Neural progenitor cell (in vitro differentiated cells): Measurements from ENCODE around the gene MTTP. TPM values are rescaled to one million over a fixed set of nuclear protein-coding genes. Genes with fewer than 3 reads are reported as not detected.
"Not testable (repeated sequence)": the region's sequence is repeated elsewhere in the genome, so short reads cannot be mapped to it uniquely, and the experiment has no call there.

Experiments
- DNase-seq: peaks from one replicate; pipeline ENCODE4 v3.0.0-alpha.2; 2016; ENCODE audit warnings: low spot score
- H2AFZ ChIP-seq: fragments of 200-600 bp; sonication (generic); replicated peaks from 2 replicates; pipeline ENCODE4 v1.6.1; 2016; ENCODE audit warnings: antibody characterized with exemption
- H3F3A ChIP-seq: fragments of 200-600 bp; sonication (generic); 2 replicates; pipeline ENCODE4 v1.6.1; 2016; ENCODE audit warnings: antibody characterized with exemption, low read depth
- H3K27ac ChIP-seq: fragments of 200-600 bp; sonication (generic); 2 replicates; pipeline ENCODE4 v1.5.1; 2016; ENCODE audit warnings: mild to moderate bottlenecking
- H3K27me3 ChIP-seq: fragments of 200-600 bp; sonication (generic); 2 replicates; pipeline ENCODE4 v1.6.1; 2016; ENCODE audit warnings: mild to moderate bottlenecking, moderate library complexity
- H3K36me3 ChIP-seq: fragments of 200-600 bp; sonication (generic); 2 replicates; pipeline ENCODE4 v1.5.1; 2016
- H3K4me1 ChIP-seq: fragments of 200-600 bp; sonication (generic); 2 replicates; pipeline ENCODE4 v1.6.1; 2016; ENCODE audit warnings: mixed run types
- H3K4me2 ChIP-seq: fragments of 200-600 bp; sonication (generic); 2 replicates; pipeline ENCODE4 v1.6.1; 2016
- H3K4me3 ChIP-seq: fragments of 200-600 bp; sonication (generic); 2 replicates; pipeline ENCODE4 v1.5.1; 2016
- H3K79me2 ChIP-seq: fragments of 200-600 bp; sonication (generic); 2 replicates; pipeline ENCODE4 v1.6.1; 2016; ENCODE audit warnings: low read depth
- H3K9ac ChIP-seq: fragments of 200-600 bp; sonication (generic); 2 replicates; pipeline ENCODE4 v1.6.1; 2016
- H3K9me3 ChIP-seq: fragments of 200-600 bp; sonication (generic); 2 replicates; pipeline ENCODE4 v1.5.1; 2016; ENCODE audit warnings: low read depth
- H4K20me1 ChIP-seq: fragments of 200-600 bp; sonication (generic); 2 replicates; pipeline ENCODE4 v1.6.1; 2016; ENCODE audit warnings: low read depth
- H3K27ac Mint-ChIP-seq: 3 replicates; pipeline ENCODE4 v1.8.0; 2021; ENCODE audit warnings: mixed read lengths
- H3K27me3 Mint-ChIP-seq: 2 replicates; pipeline ENCODE4 v1.8.0; 2022; ENCODE audit warnings: low read depth, mild to moderate bottlenecking, inconsistent platforms, moderate library complexity, mixed read lengths; ENCODE audit not compliant: insufficient read depth
- H3K36me3 Mint-ChIP-seq: 3 replicates; pipeline ENCODE4 v1.8.0; 2021; ENCODE audit warnings: mixed read lengths
- H3K4me1 Mint-ChIP-seq: 3 replicates; pipeline ENCODE4 v1.8.0; 2021; ENCODE audit warnings: mixed read lengths
- H3K4me3 Mint-ChIP-seq: 3 replicates; pipeline ENCODE4 v1.8.0; 2021; ENCODE audit warnings: mild to moderate bottlenecking, moderate library complexity, mixed read lengths
- H3K9me3 Mint-ChIP-seq: 3 replicates; pipeline ENCODE4 v1.8.0; 2020; ENCODE audit warnings: mixed read lengths
- EZH2 ChIP-seq: fragments of 200-600 bp; sonication (generic); IDR thresholded peaks from 2 replicates; pipeline ENCODE4 v1.6.1; 2017; ENCODE audit warnings: antibody characterized with exemption, mild to moderate bottlenecking, moderate library complexity
- EZH2phosphoT487 ChIP-seq: fragments of 200-600 bp; sonication (generic); IDR thresholded peaks from 2 replicates; pipeline ENCODE4 v1.6.1; 2017; ENCODE audit warnings: antibody characterized with exemption
- total RNA-seq: library from RNA; depleted of rRNA; stranded (reverse); fragments of >200 nt; gene quantifications from 2 replicates; pipeline ENCODE4 v1.2.3, GENCODE V29; 2015; ENCODE audit warnings: low replicate concordance
- TF ChIP-seq, protein P1 (sequence below): fragments of 200-600 bp; sonication (generic); IDR thresholded peaks from 2 replicates; pipeline ENCODE4 v1.5.1; 2017; ENCODE audit warnings: antibody characterized with exemption, mild to moderate bottlenecking

Gene MTTP
- 1.1 and 4.4 TPM in 2 replicates for total RNA-seq

DNA sequence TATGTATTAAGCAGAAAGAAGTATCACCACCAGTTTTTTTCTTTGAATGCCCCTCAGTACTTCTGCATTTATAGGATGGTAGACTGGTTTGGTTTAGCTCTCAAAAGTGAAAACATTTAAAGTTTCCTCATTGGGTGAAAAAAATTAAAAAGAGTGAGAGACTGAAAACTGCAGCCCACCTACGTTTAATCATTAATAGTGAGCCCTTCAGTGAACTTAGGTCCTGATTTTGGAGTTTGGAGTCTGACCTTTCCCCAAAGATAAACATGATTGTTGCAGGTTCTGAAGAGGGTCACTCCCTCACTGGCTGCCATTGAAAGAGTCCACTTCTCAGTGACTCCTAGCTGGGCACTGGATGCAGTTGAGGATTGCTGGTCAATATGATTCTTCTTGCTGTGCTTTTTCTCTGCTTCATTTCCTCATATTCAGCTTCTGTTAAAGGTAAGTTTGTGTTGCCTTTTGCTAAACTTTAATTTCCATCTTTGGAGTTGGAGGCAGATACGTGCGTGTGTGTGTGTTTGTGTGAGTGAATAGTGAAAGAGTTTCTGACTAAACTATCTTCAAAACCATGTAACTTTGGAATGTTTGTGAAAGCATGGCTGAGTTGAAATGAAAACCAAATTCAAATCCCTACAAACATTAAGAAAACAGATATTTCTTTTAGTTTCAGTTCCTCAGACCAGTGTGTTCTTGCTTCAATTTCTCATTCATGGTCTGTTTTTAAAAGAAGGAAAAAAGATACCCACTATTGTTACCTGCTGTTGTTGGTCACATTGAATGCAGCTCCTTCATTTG is at the start of gene MTTP:
TSS of gene MTTP (plus strand) at position 295 of the 795 bp plus-strand sequence. CDS start at position 381, 86 bp downstream.
- peaks cover 13% of the 10 kb centered on the region for H3K4me1 ChIP-seq
- peak within 1 kb of the TSS; percentile 100 for H2AFZ ChIP-seq
- DNase-seq, result no peak
- no peaks in the 10 kb centered on the region for H3K36me3 Mint-ChIP-seq
- no peak within 1 kb of the TSS for H3K4me3 ChIP-seq
- no peaks in the 10 kb centered on the region for H3F3A ChIP-seq
- H3K27me3 Mint-ChIP-seq, result peaks cover 2% of the 10 kb centered on the region
- H3K4me3 Mint-ChIP-seq, result peak within 1 kb of the TSS; percentile 65
- no peak within 1 kb of the TSS for H3K27ac ChIP-seq
- H4K20me1 ChIP-seq, result no peaks in the 10 kb centered on the region
- H3K4me1 Mint-ChIP-seq, result peaks cover 11% of the 10 kb centered on the region
- H3K79me2 ChIP-seq, result no peaks in the 10 kb centered on the region
- TF ChIP-seq EZH2phosphoT487, result no peak
- TF ChIP-seq, protein P1, sequence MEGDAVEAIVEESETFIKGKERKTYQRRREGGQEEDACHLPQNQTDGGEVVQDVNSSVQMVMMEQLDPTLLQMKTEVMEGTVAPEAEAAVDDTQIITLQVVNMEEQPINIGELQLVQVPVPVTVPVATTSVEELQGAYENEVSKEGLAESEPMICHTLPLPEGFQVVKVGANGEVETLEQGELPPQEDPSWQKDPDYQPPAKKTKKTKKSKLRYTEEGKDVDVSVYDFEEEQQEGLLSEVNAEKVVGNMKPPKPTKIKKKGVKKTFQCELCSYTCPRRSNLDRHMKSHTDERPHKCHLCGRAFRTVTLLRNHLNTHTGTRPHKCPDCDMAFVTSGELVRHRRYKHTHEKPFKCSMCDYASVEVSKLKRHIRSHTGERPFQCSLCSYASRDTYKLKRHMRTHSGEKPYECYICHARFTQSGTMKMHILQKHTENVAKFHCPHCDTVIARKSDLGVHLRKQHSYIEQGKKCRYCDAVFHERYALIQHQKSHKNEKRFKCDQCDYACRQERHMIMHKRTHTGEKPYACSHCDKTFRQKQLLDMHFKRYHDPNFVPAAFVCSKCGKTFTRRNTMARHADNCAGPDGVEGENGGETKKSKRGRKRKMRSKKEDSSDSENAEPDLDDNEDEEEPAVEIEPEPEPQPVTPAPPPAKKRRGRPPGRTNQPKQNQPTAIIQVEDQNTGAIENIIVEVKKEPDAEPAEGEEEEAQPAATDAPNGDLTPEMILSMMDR, result no peak
- no peak for TF ChIP-seq EZH2
- H3K4me2 ChIP-seq, result peak within 1 kb of the TSS; percentile 21
- no peaks in the 10 kb centered on the region for H3K9me3 ChIP-seq
- no peak within 1 kb of the TSS for H3K9ac ChIP-seq
- H3K27me3 ChIP-seq, result peaks cover 6% of the 10 kb centered on the region
- H3K9me3 Mint-ChIP-seq, result no peaks in the 10 kb centered on the region
- H3K36me3 ChIP-seq, result no peaks in the 10 kb centered on the region
- H3K27ac Mint-ChIP-seq, result peak within 1 kb of the TSS; percentile 98

DNA sequence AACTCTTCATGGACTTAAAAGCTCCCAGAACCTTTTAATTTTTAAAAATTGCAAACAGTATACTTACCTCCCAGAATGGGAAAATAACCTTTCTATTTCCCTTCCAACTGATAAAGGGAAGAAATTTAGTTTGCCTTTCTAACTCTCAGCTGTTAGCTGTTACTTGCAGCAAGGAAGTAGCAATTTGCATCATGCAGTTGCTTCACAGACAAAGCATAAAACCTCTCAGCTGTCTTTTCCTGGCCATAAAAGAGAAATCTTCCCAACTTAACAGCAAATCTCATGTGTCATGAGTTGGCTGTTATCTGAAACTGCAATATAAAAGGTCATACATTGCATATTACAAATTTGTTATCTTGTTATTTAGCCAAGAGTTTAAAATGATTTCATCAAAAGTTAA is 45.4 kb upstream of the MTTP start:
- TF ChIP-seq, protein P1, result no peak
- TF ChIP-seq EZH2, result no peak
- TF ChIP-seq EZH2phosphoT487, result no peak
- Mint-ChIP-seq H3K27me3 (peaks cover 4% of the 10 kb centered on the region), H3K4me1 (no peaks in the 10 kb centered on the region), H3K9me3 (no peaks in the 10 kb centered on the region), H3K36me3 (no peaks in the 10 kb centered on the region), H3K4me3 (no peak overlapping the region), H3K27ac (no peak overlapping the region)
- H3K9me3 ChIP-seq, result no peaks in the 10 kb centered on the region
- no peak overlapping the region for H2AFZ ChIP-seq
- no peak overlapping the region for H3K4me2 ChIP-seq
- no peak overlapping the region for H3K9ac ChIP-seq
- H3K4me1 ChIP-seq, result no peaks in the 10 kb centered on the region
- DNase-seq, result no peak
- H3K27ac ChIP-seq, result no peak overlapping the region
- no peaks in the 10 kb centered on the region for H3K79me2 ChIP-seq
- H3K36me3 ChIP-seq, result no peaks in the 10 kb centered on the region
- H3F3A ChIP-seq, result no peaks in the 10 kb centered on the region
- H3K4me3 ChIP-seq, result no peak overlapping the region
- H4K20me1 ChIP-seq, result no peaks in the 10 kb centered on the region
- H3K27me3 ChIP-seq, result no peaks in the 10 kb centered on the region

DNA sequence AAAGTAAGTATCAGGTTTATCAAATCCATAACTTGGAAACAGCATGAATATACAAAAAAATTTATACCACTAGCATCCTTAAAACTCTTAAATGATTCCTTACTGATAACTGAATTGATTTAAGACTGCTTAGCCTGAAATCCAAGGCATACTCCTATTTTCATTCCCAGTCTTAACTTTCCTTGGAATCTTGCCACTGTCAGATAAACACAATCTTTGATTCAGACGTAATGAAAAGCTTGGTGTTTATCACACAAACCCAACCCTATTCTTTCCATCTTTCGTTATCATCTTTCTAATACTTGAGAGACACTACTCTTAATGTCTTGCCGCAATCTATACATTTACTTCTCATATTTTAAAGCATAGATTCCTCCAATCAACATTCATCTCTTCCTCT is 44.7 kb upstream of the MTTP start:
- TF ChIP-seq, protein P1, result no peak
- no peak for TF ChIP-seq EZH2phosphoT487
- TF ChIP-seq EZH2, result no peak
- Histone ChIP-seq H2AFZ (no peak overlapping the region), H3K4me1 (no peaks in the 10 kb centered on the region), H3K27ac (no peak overlapping the region), H3F3A (no peaks in the 10 kb centered on the region), H3K27me3 (no peaks in the 10 kb centered on the region), H3K4me3 (no peak overlapping the region), H3K4me2 (no peak overlapping the region), H4K20me1 (no peaks in the 10 kb centered on the region), H3K9me3 (no peaks in the 10 kb centered on the region), H3K36me3 (no peaks in the 10 kb centered on the region), H3K9ac (no peak overlapping the region), H3K79me2 (no peaks in the 10 kb centered on the region)
- no peaks in the 10 kb centered on the region for H3K4me1 Mint-ChIP-seq
- no peak for DNase-seq
- H3K27ac Mint-ChIP-seq, result no peak overlapping the region
- H3K4me3 Mint-ChIP-seq, result no peak overlapping the region
- H3K27me3 Mint-ChIP-seq, result peaks cover 4% of the 10 kb centered on the region
- no peaks in the 10 kb centered on the region for H3K9me3 Mint-ChIP-seq
- H3K36me3 Mint-ChIP-seq, result no peaks in the 10 kb centered on the region

DNA sequence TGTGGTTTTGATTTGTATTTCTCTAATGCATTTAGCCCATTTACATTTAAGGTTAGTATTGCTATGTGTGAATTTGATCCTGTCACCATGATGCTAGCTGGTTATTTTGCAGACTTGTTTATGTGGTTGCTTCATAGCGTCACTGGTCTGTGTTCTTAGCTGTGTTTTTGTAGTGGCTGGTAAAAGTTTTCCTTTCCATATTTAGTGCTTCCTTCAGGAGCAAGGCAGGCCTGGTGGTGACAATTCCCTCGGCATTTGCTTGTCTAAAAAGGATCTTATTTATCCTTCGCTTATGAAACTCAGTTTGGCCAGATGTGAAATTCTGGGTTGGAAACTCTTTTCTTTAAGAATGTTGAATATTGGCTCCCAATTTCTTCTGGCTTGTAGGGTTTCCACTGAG is 39.9 kb upstream of the MTTP start:
- H4K20me1 ChIP-seq, DNase-seq, H3K4me3 ChIP-seq, H3K9me3 Mint-ChIP-seq, H3K36me3 ChIP-seq, H3K9me3 ChIP-seq, H3K27ac ChIP-seq, H3K4me1 ChIP-seq, H3K27me3 Mint-ChIP-seq, H3K4me2 ChIP-seq, H3K79me2 ChIP-seq, H3K27ac Mint-ChIP-seq, H3K4me3 Mint-ChIP-seq, H2AFZ ChIP-seq, H3K27me3 ChIP-seq, H3K36me3 Mint-ChIP-seq, H3K9ac ChIP-seq, H3F3A ChIP-seq, H3K4me1 Mint-ChIP-seq: not testable (repeated sequence)
